Liver (tissue), 9 donors: Measurements from ENCODE around the gene TTLL12. TPM values are rescaled to one million over a fixed set of nuclear protein-coding genes. Genes with fewer than 3 reads are reported as not detected.

ENCODE experiments used
- DNase-seq: peaks from one replicate; pipeline ENCODE4 v3.0.0-alpha.2; 2017; ENCODE audit warnings: low spot score
- H3K27ac ChIP-seq, 2 donors: one replicate each; pipeline ENCODE4 v1.7.0; 2013; ENCODE audit warnings: inconsistent platforms in 2 of 2, low read length in 2 of 2, control low read depth in 1 of 2, low read depth in 1 of 2, mild to moderate bottlenecking in 1 of 2
- H3K27me3 ChIP-seq, 4 donors: one replicate each; pipeline versions ENCODE4 v1.6.1 to v1.7.0; 2013; ENCODE audit warnings: low read length in 3 of 4, inconsistent platforms in 1 of 4, mild to moderate bottlenecking in 1 of 4, moderate library complexity in 1 of 4; ENCODE audit not compliant: control insufficient read depth in 4 of 4, insufficient read depth in 4 of 4
- H3K36me3 ChIP-seq, 4 donors: one replicate each; pipeline versions ENCODE4 v1.6.1 to v1.7.0; 2013; ENCODE audit warnings: low read length in 3 of 4, mild to moderate bottlenecking in 3 of 4, low read depth in 1 of 4, moderate library complexity in 1 of 4; ENCODE audit not compliant: control insufficient read depth in 4 of 4, insufficient read depth in 3 of 4
- H3K4me1 ChIP-seq, 4 donors: one replicate each; pipeline versions ENCODE4 v1.6.1 to v1.7.0; 2013; ENCODE audit warnings: low read length in 3 of 4, mild to moderate bottlenecking in 3 of 4, moderate library complexity in 1 of 4; ENCODE audit not compliant: control insufficient read depth in 4 of 4, insufficient read depth in 4 of 4
- H3K4me3 ChIP-seq, 3 donors: one replicate each; pipeline versions ENCODE4 v1.6.1 to v1.7.0; 2013; ENCODE audit warnings: low read length in 3 of 3, control low read depth in 1 of 3, low read depth in 1 of 3, mild to moderate bottlenecking in 1 of 3
- H3K9ac ChIP-seq, 2 donors: one replicate each; pipeline ENCODE4 v1.7.0; 2013; ENCODE audit warnings: low read length in 2 of 2, mild to moderate bottlenecking in 2 of 2, moderate library complexity in 2 of 2, control low read depth in 1 of 2, low read depth in 1 of 2
- H3K9me3 ChIP-seq, 4 donors: one replicate each; pipeline versions ENCODE4 v1.6.1 to v1.7.0; 2013; ENCODE audit warnings: low read length in 3 of 4; ENCODE audit not compliant: control insufficient read depth in 4 of 4
- EGR1 ChIP-seq, 2 donors: IDR thresholded peaks; 2 replicates each; pipeline ENCODE4 v1.6.1; 2016 to 2018; ENCODE audit warnings: antibody characterized with exemption in 2 of 2, low read depth in 2 of 2
- FOXA1 ChIP-seq: IDR thresholded peaks from 2 replicates; pipeline ENCODE4 v1.6.1; 2016; ENCODE audit warnings: antibody characterized with exemption
- FOXA2 ChIP-seq: IDR thresholded peaks from 2 replicates; pipeline ENCODE4 v1.6.1; 2016; ENCODE audit warnings: antibody characterized with exemption
- GABPA ChIP-seq, 2 donors: IDR thresholded peaks in 1 of 2; conservative IDR thresholded peaks in 1 of 2; 2 replicates each; pipeline ENCODE4 v1.6.1; 2016; ENCODE audit warnings: antibody characterized with exemption in 2 of 2, mild to moderate bottlenecking in 1 of 2, moderate library complexity in 1 of 2
- HNF4A ChIP-seq, 2 donors: conservative IDR thresholded peaks; 2 replicates each; pipeline ENCODE4 v1.6.1; 2016; ENCODE audit warnings: antibody characterized with exemption in 2 of 2, mild to moderate bottlenecking in 2 of 2
- HNF4G ChIP-seq: IDR thresholded peaks from 2 replicates; pipeline ENCODE4 v1.6.1; 2016; ENCODE audit warnings: antibody characterized with exemption
- JUND ChIP-seq, 2 donors: IDR thresholded peaks; 2 replicates each; pipeline ENCODE4 v1.6.1; 2016; ENCODE audit warnings: antibody characterized with exemption in 2 of 2
- NR2F2 ChIP-seq: IDR thresholded peaks from 2 replicates; pipeline ENCODE4 v1.6.1; 2016; ENCODE audit warnings: antibody characterized with exemption
- RAD21 ChIP-seq, 2 donors: IDR thresholded peaks; 2 replicates each; pipeline ENCODE4 v1.6.1; 2016; ENCODE audit warnings: antibody characterized with exemption in 2 of 2, mild to moderate bottlenecking in 2 of 2
- RXRA ChIP-seq, 2 donors: IDR thresholded peaks; 2 replicates each; pipeline ENCODE4 v1.6.1; 2017 to 2018; ENCODE audit warnings: antibody characterized with exemption in 2 of 2, mild to moderate bottlenecking in 1 of 2
- SP1 ChIP-seq: IDR thresholded peaks from 2 replicates; pipeline ENCODE4 v1.6.1; 2018; ENCODE audit warnings: antibody characterized with exemption, mild to moderate bottlenecking
- TAF1 ChIP-seq: conservative IDR thresholded peaks from 2 replicates; pipeline ENCODE4 v1.6.1; 2016; ENCODE audit warnings: antibody characterized with exemption, mild to moderate bottlenecking
- YY1 ChIP-seq: IDR thresholded peaks from 2 replicates; pipeline ENCODE4 v1.6.1; 2016; ENCODE audit warnings: antibody characterized with exemption, mild to moderate bottlenecking
- whole genome bisulfite sequencing: extraction: QIAGEN DNeasy Blood & Tissue Kit; methylation state at CpG from one replicate; pipeline ENCODE4 v1.1.7; 2013; 5-methylcytosine and 5-hydroxymethylcytosine counted together
- polyA plus RNA-seq, 2 donors: library from polyadenylated mRNA; stranded (reverse) in 1 of 2; unstranded in 1 of 2; fragments of 200-250 nt in 1 of 2; fragments of >200 nt in 1 of 2; fragmentation: Nextera tagmentation in 1 of 2; extraction: Ambion mirVana in 1 of 2; gene quantifications; one replicate each; pipeline versions ENCODE4 v1.2.1 to v1.2.3, GENCODE V29; 2013 to 2015
- total RNA-seq, 2 donors: library from RNA; depleted of rRNA; stranded (reverse); fragments of >200 nt; gene quantifications; one replicate each; pipeline ENCODE4 v1.2.3, GENCODE V29; 2014
- TF ChIP-seq, protein P1 (sequence below): IDR thresholded peaks from 2 replicates; pipeline ENCODE4 v1.6.1; 2016; ENCODE audit warnings: antibody characterized with exemption
- TF ChIP-seq, protein P2 (sequence below): IDR thresholded peaks from 2 replicates; pipeline ENCODE4 v1.6.1; 2016; ENCODE audit warnings: antibody characterized with exemption
- TF ChIP-seq, protein P3 (sequence below): fragments of 150-350 bp; IDR thresholded peaks from 2 replicates; pipeline ENCODE4 v1.5.1; 2017; ENCODE audit warnings: improper control_type of control experiment, low read depth, low read length; ENCODE audit not compliant: missing input control
- donor health status: healthy.
- donor health status: healthy.
- donor health status: healthy.
- donor health status: healthy.
- donor health status: healthy.

TTLL12 gene
- total and polyA plus RNA-seq, 4 donors = 13.7 to 43.9 (median 20.5) TPM

DNA sequence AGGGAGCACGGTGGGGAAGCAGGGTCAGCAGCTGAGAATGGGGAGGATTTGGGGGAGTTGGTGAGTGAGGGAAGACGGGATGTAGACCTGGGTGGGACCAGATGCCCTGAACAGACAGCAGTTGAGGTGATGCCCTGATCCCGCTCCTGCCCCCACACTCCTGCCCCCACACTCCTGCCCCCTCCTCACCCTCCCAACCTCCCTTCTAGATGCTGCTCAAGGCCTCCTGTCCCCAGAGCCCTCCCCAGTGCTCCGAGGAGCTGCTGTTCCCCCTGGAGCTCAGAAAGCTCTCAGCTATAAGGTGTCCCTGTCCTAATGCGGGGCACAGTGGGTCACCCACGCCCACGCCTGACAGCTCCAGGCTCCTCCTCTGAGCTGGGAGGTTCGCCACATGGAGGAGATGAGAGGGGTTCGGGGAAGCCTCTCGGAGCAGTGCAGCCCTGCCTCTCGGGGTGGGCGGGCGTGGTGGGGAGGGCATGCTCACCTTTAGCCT lies 25.1 kb upstream of the TTLL12 start:
- H3K27ac ChIP-seq = no peak overlapping the region
- no peaks in the 10 kb centered on the region for H3K9me3 ChIP-seq
- TF ChIP-seq HNF4A (conservative IDR thresholded peaks at IDR 0.05) = no peak
- TF ChIP-seq FOXA1 = no peak
- no peak for TF ChIP-seq TAF1
- TF ChIP-seq RAD21 (IDR thresholded peaks at IDR 0.05) = no peak
- TF ChIP-seq YY1 = no peak
- no peak for TF ChIP-seq EGR1 (IDR thresholded peaks at IDR 0.05; ENCODE audit: low read depth in 2 of 2)
- TF ChIP-seq NR2F2 = no peak
- no peak for TF ChIP-seq HNF4G
- TF ChIP-seq RXRA (IDR thresholded peaks at IDR 0.05) = no peak
- TF ChIP-seq, protein P1, sequence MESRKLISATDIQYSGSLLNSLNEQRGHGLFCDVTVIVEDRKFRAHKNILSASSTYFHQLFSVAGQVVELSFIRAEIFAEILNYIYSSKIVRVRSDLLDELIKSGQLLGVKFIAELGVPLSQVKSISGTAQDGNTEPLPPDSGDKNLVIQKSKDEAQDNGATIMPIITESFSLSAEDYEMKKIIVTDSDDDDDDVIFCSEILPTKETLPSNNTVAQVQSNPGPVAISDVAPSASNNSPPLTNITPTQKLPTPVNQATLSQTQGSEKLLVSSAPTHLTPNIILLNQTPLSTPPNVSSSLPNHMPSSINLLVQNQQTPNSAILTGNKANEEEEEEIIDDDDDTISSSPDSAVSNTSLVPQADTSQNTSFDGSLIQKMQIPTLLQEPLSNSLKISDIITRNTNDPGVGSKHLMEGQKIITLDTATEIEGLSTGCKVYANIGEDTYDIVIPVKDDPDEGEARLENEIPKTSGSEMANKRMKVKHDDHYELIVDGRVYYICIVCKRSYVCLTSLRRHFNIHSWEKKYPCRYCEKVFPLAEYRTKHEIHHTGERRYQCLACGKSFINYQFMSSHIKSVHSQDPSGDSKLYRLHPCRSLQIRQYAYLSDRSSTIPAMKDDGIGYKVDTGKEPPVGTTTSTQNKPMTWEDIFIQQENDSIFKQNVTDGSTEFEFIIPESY = no peak
- TF ChIP-seq JUND (IDR thresholded peaks at IDR 0.05) = no peak
- 92% methylated on average over 13 of the region's 13 CpGs for WGBS
- H3K36me3 ChIP-seq = no peaks in the 10 kb centered on the region
- DNase-seq = no peak
- no peak overlapping the region for H3K9ac ChIP-seq
- no peaks in the 10 kb centered on the region for H3K4me1 ChIP-seq
- H3K27me3 ChIP-seq = no peaks in the 10 kb centered on the region
- no peak overlapping the region for H3K4me3 ChIP-seq

DNA sequence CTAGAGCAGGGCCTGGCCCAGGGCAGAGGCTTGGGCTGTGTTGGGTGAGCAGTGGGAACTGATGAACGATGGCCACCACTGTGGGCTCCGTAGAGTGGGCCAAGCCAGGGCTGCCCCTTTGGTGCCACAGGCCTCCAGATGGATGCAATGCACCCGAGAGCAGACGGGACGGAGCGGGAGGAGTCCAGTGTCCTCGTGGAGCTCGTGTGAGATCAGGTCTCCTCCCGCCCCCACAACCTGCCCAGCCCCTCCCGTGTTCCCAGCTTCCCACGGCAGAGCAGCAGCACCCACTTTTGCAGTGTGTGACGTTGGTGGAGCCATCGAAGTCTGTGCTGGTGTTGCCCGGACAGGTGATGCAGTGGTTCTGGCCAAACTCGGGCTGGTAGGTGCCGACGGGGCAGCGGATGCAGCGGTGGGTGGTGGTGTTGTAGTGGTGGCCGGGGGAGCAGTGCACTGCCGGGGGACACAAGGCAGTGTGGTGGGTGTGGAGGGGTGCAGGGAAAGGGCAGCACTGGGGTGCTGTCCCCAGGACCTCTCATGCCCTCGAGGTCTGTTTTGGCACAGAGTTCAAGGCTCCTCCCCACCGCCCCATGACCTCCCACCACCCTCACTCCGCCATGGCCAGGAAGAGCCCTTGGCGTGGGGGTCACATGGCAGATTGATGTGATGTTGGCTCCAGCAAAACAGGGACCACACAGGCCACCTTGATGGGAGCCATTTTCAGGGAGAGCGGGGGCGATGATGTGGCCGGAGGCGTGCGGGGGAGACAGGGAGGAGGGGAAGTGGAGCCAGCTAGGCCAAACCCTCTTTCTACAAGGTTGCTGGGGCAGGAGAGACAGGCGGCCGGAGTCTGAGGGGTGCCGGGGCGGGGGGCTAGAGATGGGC lies 23.9 kb upstream of the TTLL12 start:
- H3K9me3 ChIP-seq = no peaks in the 10 kb centered on the region
- H3K27ac ChIP-seq = no peak overlapping the region
- no peak overlapping the region for H3K4me3 ChIP-seq
- TF ChIP-seq FOXA1 = no peak
- no peak for TF ChIP-seq NR2F2
- TF ChIP-seq HNF4G = no peak
- TF ChIP-seq, protein P1 = no peak
- TF ChIP-seq TAF1 = no peak
- no peak overlapping the region for H3K9ac ChIP-seq
- no peaks in the 10 kb centered on the region for H3K4me1 ChIP-seq
- DNase-seq = no peak
- H3K36me3 ChIP-seq = no peaks in the 10 kb centered on the region
- H3K27me3 ChIP-seq = no peaks in the 10 kb centered on the region
- 95% methylated on average over 34 of the region's 34 CpGs for WGBS

DNA sequence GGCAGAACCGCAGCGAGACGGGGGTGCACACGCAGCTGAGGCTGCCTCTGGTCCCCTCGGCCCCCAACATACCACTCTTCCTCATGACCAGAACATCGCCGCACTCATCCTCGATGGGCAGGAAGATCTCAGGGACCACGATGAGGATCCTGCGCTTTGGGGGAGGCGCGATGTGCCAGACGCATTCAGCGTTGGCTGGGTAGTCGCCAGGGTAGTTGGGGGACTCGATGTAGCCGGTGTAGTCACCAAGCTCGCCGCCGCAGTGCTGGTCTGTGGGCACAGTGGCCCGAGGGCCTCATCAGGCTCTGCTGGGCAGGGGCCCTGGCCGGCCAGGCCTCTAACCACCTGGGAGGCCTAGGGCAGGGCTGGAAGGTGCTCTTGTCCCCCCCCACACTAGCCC lies 23.0 kb upstream of the TTLL12 start:
- Histone ChIP-seq H3K27ac (no peak overlapping the region), H3K9me3 (no peaks in the 10 kb centered on the region), H3K27me3 (no peaks in the 10 kb centered on the region), H3K4me3 (no peak overlapping the region), H3K4me1 (no peaks in the 10 kb centered on the region), H3K9ac (no peak overlapping the region), H3K36me3 (no peaks in the 10 kb centered on the region)
- no peak for DNase-seq
- no peak for TF ChIP-seq RXRA (IDR thresholded peaks at IDR 0.05)
- TF ChIP-seq, protein P2, sequence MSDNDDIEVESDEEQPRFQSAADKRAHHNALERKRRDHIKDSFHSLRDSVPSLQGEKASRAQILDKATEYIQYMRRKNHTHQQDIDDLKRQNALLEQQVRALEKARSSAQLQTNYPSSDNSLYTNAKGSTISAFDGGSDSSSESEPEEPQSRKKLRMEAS = no peak
- no peak for TF ChIP-seq HNF4G
- no peak for TF ChIP-seq EGR1 (IDR thresholded peaks at IDR 0.05; ENCODE audit: low read depth in 2 of 2)
- no peak for TF ChIP-seq GABPA (IDR thresholded peaks at IDR 0.05 in 1 of 2, conservative IDR thresholded peaks at IDR 0.05 in 1 of 2)
- no peak for TF ChIP-seq FOXA2
- TF ChIP-seq SP1 = no peak
- TF ChIP-seq, protein P3, sequence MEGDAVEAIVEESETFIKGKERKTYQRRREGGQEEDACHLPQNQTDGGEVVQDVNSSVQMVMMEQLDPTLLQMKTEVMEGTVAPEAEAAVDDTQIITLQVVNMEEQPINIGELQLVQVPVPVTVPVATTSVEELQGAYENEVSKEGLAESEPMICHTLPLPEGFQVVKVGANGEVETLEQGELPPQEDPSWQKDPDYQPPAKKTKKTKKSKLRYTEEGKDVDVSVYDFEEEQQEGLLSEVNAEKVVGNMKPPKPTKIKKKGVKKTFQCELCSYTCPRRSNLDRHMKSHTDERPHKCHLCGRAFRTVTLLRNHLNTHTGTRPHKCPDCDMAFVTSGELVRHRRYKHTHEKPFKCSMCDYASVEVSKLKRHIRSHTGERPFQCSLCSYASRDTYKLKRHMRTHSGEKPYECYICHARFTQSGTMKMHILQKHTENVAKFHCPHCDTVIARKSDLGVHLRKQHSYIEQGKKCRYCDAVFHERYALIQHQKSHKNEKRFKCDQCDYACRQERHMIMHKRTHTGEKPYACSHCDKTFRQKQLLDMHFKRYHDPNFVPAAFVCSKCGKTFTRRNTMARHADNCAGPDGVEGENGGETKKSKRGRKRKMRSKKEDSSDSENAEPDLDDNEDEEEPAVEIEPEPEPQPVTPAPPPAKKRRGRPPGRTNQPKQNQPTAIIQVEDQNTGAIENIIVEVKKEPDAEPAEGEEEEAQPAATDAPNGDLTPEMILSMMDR = no peak
- TF ChIP-seq FOXA1 = no peak
- 91% methylated on average over 22 of the region's 22 CpGs for WGBS
